Dermis blood vessel endothelial cell (primary cell): ENCODE data around the gene C1orf226. TPM values are rescaled to one million over a fixed set of nuclear protein-coding genes. Genes with fewer than 3 reads are reported as not detected.
A peak's percentile ranks its signal among the peaks of the same experiment; 100 is the strongest.
"Not testable (repeated sequence)": the region's sequence is repeated elsewhere in the genome, so short reads cannot be mapped to it uniquely, and the experiment has no call there.

ENCODE experiments used
- DNase-seq: peaks from one replicate; pipeline ENCODE4 v3.0.0; 2010
- total RNA-seq: library from RNA; depleted of rRNA; stranded (reverse); fragments of >200 nt; gene quantifications from 2 replicates; pipeline ENCODE4 v1.2.3, GENCODE V29; 2014

The C1orf226 gene
- total RNA-seq, 1 donor from 2014 or later: 0.34 TPM

DNA sequence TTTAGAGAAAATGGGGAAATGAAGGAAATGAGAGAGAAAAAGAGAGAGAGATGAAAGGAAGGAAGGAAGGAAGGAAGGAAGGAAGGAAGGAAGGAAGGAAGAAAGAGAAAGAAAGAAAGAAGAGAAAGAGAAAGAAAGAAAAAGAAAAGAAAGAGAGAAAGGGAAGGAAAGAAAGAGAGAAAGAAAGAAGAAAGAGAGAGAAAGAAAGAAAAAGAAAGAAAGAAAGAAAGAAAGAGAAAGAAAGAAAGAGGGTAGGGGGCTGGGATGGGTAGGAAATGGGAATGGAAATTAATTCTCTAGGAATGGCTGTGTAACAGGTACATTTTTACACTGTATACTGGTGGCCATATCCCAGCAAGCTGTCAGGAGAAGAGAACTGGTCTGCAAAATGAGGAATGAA lies 34.7 kb downstream of the C1orf226 start:
- DNase-seq: no peak

DNA sequence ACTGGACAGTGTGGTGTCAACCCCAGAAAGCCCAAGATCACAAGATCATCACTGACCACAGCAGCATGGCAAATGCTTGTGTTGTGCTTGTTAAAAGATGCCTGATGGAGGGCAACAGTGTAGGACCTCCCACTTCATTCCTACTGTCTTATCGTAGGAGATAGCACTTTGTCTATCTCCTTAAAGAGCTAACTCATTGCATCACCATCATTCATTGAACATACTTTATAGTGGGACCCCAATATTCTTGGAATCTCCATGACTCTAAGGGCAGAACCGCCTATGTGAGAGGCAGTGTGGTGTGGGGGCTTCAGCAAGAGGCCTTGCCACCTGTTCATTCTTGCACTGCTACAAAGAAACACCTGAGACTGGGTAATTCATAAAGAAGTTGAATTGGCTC lies 35.4 kb downstream of the C1orf226 start:
- no peak for DNase-seq

DNA sequence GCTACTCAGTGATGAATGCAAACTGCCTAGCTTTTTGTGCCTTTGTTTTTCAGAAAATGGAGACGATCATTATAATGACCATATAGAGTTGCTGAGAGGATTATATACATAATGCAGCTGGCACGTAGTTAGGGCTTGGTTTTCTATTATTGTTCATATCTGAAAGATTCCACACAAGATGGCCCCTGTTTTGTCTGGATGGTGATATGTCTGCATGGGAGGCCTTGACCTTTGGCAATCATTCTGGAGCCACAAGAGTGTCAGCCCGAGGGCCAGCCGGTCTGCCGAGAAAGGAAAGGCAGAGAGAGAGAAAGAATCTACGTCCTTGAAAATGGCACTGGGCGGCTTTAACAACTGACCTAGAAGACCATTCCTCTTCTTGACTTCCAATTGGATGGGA lies 36.1 kb downstream of the C1orf226 start:
- DNase-seq: no peak

DNA sequence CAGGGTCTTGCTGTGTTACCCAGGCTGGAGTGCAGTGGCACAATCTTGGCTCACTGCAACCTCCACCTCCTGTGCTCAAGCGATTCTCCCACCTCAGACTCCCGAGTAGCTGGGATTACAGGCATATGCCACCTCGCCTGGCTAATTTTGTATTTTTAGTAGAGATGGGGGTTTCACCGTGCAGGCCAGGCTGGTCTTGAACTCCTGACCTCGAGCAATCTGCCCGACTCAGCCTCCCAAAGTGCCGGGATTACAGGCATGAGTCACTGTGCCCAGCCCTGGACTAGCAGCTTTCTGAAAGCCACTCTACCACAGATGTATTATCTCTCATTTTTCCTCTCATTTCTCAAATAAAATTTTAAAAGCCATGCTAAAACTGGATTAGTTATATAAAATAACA lies 37.1 kb downstream of the C1orf226 start:
- not testable (repeated sequence) for DNase-seq

DNA sequence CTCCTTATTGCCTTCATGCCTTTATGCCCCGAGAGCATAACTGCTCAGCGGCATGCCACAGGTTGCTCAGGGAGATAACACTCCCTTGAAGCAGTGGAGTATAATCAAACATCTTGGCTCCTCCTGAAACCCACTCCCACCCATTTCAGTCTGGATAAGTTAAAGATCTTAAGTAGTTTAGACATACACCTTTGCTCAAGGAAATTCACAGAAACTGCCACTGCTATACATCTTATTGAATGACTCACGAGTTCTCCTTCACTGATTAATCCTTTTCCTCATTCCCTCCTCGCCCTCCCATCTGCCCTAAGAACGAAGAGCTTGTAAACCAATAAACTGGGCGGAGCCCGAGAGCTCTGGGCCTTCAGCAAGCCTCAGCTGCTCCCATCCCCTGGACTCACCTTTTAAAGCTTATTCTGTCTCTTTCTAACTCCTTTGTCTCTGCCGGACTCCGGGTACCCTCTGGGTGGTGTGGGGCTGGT lies 38.0 kb downstream of the C1orf226 start:
- DNase-seq: not testable (repeated sequence)

DNA sequence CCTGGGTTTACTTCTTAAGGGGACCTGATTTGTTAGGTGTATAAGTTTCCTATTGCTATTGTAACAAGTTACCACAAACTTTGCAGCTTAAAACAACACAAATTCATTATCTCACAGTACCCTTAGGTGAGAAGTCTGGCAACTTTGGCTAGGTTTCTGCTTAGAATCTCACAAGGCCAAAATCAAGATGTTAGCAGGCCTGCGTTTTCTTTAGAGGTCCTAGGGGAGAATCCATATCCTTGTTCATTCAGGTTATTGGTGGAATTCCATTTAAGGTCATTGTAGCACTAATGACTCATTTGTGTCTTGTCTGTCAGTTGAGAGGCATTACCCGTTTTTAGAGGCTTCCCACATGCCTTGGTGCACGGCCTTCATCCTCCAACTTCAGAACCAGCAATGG lies 38.6 kb downstream of the C1orf226 start:
- no peak for DNase-seq

DNA sequence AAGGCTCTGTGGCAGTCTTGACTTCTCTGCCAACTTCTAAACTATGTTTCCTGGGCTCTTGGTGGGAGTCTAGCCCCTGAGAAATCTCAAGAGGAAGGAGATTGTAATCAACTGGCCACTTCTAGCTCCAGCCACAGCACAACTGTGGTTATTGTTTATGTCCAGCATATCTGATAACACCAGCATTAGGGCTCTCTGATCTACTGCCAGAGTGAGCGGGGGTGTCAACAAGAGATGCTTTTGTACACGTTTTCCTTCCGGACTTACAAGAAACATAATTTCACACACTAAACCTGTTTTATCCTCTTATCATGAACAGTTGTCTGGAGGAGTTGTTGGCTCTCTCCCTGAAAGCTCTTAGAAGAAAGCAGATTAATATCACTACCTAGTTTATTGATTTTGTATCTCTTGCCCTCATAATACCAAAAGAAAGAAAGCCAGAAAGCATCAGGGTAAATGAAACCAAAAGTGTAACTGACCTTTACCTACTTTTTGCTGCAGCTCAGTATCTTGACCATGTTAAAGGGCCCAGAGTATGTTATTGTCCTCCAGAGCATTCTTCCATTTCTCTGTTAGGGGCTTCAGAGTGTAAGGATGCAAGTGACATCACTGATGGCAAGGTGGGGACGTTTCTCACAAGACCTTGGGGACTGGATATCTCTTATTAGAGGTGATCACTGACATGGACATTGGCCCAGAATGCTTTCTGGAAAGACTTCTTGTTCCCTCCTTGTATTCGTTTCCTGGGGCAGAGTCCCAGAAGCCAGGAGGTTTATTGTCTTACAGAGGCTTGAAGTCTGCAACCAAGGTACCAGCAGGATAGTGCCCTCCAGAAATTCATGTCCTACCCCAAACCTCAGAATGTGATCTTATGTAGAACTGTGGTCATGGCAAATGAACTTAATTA lies 40.0 kb downstream of the C1orf226 start:
- peak; percentile 41 for DNase-seq

DNA sequence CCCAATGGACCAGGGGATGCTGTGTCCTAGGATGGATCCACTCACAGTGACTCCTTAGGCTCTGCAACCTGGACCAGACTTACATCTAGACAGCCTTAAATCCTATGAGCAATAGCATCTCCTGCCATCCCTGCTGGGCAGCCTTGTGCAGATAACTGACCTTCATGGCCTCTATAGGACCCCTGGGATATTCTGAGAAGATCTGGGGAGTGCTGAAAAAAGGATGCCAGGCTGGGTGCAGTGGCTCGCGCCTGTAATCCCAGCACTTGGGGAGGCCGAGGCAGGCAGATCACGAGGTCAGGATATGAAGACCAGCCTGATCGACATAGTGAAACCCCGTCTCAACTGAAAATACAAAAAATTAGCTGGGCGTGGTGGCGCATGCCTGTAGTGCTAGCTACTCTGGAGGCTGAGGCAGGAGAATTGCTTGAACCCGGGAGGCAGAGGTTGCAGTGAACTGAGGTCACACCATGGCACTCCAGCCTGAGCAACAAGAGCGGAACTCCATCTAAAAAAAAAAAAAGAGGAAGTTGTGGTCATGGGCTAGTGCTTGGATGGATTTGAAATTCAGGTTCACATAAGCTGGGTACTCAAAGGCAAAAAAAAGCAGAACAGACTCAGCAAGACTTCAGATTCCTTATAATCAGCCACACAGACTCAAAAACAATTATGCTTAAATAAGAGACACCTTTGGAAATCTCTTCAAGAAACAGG lies 41.3 kb downstream of the C1orf226 start:
- DNase-seq: no peak

DNA sequence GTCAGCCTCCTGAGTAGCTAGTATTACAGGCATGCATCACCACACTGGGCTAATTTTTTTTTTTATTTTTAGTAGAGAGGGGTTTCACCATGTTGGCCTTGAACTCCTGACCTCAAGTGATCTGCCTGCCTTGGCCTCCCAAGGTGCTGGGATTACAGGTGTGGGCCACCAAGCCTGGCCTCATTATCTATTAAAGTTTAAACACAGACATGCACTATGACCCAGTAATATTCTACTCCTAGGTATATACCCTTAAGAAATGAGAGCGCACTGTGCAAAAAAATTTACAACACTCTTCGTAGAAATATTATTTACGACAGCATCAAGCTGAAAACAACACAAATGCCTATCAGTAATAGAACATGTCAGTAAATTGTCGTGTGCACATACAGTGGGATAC lies 49.1 kb downstream of the C1orf226 start:
- DNase-seq: no peak

DNA sequence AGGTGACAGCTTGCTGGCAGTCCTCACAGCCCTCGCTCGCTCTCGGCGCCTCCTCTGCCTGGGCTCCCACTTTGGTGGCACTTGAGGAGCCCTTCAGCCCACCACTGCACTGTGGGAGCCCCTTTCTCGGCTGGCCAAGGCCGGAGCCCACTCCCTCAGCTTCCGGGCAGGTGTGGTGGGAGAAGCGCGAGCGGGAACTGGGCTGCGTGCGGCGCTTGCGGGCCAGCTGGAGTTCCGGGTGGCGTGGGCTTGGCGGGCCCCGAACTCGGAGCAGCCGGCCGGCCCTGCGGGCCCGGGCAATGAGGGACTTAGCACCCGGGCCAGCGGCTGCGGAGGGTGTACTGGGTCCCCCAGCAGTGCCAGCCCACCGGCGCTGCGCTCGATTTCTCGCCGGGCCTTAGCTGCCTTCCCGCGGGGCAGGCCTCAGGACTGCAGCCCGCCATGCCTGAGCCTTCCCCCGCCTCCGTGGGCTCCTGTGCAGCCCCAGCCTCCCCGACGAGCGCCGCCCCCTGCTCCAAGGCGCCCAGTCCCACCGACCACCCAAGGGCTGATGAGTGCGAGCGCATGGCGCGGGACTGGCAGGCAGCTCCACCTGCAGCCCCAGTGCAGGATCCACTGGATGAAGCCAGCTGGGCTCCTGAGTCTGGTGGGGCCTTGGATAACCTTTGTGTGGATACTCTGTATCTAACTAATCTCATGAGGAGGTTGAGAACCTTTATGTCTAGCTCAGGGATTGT lies 51.6 kb downstream of the C1orf226 start:
- DNase-seq: not testable (repeated sequence)

Other genes starting within 250 kb of the C1orf226 start
- not detected in 2 replicates for gene SPATA46, start 4.9 kb upstream of the C1orf226 start, total RNA-seq
- 0.05 TPM in 1 of 2 replicates, not detected in the other for gene SH2D1B, start 30.4 kb downstream of the C1orf226 start, total RNA-seq
- 68.8 and 71.1 TPM in 2 replicates for gene UHMK1, start 116.1 kb downstream of the C1orf226 start, total RNA-seq
- gene UAP1, start 180.0 kb downstream of the C1orf226 start, total RNA-seq: 66.2 and 72.1 TPM in 2 replicates